Cerebellar nuclear complex (tissue), 1 donor: ENCODE results near the gene SRSF2.
A peak's percentile ranks its signal among the peaks of the same experiment; 100 is the strongest.
"Not testable (repeated sequence)": the region's sequence is repeated elsewhere in the genome, so short reads cannot be mapped to it uniquely, and the experiment has no call there.

Experiments
- DNase-seq, 2 experiments: peaks; one replicate each; lab custom pipeline; 2025; lab: John Stamatoyannopoulos, UW

Gene SRSF2

GRCh38 chr17:76738468-76738850 is 1.3 kb upstream of the SRSF2 start:
- DNase-seq: no peak

- peak in 1 of 2 experiments; percentile 66 for DNase-seq
Observed at GRCh38 chr17:76737676-76738467, 741 bp upstream of the SRSF2 start, which contains the start of gene MFSD11. MFSD11 (plus strand) TSS chr17:76738119; CDS start chr17:76738353, 234 bp downstream.

DNA sequence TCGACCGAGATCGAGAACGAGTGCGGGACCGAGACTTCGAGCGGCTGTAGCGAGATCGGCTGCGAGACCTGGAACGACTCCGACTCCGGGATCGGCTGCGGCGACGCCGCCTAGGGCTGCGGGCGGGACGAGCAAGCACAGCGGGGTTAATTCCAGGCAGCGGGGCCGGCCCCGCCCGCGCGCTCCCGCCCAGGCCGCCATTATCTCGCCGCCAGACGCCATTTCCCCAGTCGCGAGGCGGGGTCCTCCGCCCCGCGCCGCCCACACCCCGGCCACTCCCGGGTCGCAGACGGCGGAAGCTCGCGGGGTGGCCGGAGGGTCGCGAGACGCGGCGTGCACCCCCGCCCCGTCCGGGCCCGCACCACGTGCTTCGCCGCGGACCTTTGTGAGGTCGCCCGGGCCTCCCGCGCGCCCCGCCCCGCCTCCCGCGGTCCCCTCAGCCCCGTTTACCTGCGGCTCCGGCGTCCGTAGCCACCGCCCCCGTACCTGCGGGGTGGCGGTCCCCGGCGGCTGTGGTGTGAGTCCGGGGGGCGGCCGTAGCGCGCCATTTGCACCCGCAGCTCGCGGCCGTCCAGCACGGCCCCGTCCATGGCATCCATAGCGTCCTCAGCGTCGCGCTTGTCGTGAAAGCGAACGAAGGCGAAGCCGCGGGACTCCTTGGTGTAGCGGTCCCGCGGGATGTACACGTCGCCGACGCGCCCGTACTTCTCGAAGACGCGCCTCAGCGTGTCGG is 616 bp downstream of the SRSF2 start:
- no peak for DNase-seq

GRCh38 chr17:76735586-76736348 is 1.4 kb downstream of the SRSF2 start:
- DNase-seq: no peak

DNA sequence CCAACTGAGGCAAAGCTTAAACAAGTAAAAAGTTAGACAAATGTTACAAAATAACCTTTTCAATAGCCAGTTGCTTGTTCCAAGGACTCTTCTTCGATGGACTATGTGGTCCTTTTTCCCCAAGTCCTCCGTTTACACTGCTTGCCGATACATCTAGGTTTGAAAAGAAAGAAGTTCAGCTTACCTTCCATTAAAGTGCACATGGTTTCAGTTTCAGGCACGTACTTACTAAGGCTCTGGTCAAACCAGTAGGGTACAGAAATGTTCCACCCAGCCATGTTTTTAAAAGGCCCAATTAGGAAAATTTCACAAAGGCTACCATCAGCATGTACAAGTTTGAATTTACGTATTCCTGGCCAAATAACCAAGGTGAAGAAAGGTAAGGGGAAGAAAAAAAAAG is 2.1 kb downstream of the SRSF2 start:
- DNase-seq: no peak

DNA sequence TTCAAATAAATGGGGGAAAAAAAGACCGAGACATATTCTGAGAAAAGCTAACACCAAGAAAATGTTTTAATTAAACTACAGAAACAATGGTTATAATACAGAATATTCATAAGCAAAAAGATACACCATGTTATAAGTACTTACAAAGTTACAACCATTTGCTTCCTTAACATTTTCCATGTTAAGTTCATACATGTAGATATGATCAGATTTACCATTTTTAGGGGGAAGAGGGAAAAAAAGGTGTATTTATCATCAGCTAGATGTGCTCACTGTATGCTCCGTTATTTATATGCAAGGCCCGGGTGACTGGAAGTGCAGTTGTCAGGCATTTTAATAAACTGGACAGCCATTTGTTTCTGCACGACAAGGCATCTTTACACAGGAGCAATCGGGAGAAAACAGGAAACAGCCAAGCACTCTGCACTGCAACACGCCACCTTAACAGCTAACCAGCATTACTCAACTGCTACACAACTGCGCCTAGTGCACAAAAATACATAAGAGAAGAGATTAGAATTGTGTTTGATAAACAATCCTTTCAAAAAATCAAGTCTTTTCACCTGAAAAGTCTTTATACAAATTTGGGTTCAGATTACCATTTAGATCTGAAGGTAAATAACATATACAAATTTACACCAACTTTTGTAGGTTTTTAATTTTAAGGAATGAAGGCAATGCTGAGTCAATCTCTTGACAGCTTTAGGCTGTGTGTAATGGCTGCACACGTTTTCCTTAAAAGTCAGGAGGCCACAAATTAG is 2.9 kb downstream of the SRSF2 start:
- no peak for DNase-seq

DNA sequence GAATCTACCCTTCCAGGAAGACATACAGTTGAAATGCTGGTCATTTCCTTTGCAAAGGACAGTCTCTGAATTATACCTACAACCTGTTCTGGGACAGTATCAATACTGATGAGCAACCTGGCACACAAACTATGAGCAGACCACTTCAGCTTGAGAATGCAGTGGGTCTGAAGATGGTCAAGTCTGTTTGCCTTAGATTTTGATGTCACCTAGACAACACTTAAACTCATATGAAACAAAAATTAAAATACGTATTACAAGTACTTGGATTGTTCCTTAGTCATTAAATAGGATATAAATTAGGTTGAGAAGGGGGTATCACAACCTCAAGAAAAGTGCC is 3.5 kb downstream of the SRSF2 start:
- no peak for DNase-seq

DNA sequence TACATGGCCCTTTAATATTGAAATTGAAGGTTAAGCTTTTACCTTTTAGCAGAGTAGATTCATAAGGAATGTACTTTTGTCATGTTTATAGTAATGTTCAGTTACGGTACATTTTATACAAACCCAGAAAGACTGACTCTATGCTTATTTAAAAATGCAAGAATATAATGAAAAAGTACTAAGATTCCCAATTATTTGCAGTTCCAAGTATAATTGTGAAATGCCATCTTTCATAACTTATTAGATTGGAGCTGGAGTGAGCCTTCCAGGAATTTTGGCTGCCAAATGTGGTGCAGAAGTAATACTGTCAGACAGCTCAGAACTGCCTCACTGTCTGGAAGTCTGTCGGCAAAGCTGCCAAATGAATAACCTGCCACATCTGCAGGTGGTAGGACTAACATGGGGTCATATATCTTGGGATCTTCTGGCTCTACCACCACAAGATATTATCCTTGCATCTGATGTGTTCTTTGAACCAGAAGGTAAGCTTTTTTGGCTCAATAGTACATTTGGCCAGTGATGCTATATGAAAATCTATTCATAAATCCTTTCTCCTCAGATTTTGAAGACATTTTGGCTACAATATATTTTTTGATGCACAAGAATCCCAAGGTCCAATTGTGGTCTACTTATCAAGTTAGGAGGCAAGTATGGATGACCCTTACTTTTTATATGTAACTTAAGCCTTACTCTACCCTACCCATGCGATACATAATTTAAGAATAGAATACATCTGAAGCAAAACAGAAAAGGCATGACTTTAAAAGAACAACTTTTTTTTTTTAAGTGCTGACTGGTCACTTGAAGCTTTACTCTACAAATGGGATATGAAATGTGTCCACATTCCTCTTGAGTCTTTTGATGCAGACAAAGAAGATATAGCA is 4.2 kb downstream of the SRSF2 start:
- DNase-seq: no peak

DNA sequence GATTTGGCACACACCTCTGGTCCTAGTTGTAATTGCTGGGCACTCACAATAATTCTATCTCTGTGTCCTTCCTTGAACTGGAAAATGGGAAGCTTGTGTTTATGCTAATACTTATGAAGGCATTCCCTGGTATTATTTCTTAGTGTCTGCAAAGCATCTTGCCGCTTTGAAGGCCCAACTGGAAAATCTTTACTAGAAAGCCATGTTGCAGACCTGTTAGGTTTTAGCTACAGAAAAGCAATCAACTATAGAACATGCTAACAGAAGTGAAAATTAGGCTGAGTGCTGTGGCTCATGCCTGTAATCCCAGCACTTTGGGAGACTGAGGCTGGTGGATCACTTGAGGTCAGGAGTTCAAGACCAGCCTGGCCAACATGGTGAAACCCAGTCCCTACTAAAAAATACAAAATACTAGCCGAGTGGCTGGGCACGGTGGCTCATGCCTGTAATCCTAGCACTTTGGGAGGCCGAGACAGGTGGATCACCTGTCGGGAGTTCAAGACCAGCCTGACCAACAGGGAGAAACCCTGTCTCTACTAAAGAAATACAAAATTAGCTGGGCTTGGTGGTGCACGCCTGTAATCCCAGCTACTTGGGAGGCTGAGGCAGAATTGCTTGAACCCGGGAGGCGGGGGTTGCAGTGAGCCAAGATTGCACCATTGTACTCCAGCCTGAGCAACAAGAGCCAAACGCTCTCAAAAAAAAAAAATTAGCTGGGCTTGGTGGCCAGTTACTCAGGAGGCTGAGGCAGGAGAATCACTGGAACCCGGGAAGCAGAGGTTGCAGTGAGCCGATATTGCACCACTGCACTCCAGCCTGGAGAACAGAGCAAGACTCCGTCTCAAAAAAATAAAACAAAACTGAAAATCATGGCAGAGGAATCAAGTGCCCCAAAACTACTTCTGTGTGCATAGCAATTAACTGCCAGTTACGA is 5.1 kb downstream of the SRSF2 start:
- DNase-seq: not testable (repeated sequence)

GRCh38 chr17:76727745-76728456 is 9.2 kb downstream of the SRSF2 start:
- no peak for DNase-seq

DNA sequence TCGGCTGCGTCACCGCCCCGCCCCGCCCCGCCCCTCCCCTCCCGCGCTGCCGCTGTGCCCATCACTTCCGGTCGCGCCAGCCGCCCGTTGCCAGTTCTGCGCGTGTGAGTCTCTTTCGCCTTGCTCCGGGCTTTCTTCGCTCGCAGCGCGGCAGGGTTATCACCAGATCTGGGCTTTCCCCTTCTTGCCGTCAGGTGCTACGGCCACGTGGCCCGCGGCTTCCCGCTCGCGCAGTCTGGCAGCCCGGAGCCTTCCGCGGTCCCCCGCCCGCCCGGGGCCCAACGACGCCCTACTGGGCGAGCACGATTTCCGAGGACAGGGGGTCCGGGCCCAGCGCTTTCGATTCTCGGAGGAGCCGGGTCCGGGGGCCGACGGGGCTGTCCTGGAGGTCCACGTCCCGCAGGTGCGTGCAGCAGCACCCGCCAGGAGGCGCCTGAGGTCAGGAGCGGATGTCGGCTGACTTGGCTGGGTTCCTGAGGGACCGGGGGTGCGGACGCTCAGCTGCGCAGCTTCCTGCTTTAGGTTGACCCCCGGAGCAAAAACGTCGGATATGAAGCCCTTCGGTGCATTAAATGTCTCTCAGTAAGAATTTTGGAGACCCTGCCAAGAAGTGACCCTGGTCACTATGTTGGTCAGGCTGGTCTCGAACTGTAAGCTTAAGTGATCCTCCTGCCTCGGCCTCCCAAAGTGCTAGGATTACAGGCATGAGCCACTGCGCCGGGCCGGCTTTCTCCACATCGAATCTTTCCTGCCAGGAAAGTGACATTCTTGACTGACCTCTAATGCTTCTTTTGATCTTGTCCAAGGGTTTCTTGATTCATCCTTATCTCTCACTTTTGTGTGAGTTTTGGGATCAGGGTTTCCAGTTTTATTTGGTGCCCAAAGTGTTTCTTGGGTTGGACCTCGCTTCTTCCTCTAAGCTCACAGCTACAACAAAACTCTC is 10.1 kb downstream of the SRSF2 start, which contains the start of gene METTL23:
TSS of gene METTL23 (plus strand) at position 64 of the 943 bp plus-strand sequence. CDS start 2,872 bp downstream, outside the sequence.
- DNase-seq: no peak

DNA sequence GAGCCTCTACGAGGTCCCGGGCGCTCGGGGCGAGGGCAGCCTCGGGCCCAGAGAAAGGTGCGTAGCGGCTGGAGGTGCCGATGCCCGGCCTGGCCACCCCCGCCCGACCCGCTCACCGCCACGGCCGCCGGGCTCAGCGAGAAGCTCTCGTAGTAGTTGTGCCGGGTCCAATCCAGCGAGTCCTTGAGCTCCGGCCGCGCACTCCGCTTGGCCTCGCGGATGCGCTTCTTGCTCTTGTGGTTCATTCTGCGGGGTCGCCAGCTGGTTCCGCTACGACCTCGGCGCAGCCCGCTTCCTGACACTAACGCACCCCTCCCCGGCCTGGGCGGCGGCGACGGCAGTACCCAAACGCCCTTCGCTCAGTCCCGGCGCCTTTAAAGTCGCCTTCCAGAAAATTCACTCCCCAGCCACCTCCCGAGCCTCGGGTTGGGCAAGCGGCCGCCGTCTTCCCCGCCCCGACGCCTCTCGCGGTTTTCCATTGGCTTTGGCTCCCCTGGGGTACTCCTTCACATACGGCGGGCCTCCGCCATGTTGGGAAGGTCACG is 10.8 kb downstream of the SRSF2 start, which contains the start of gene JMJD6:
TSS of gene JMJD6 (minus strand) at position 376 of the 545 bp plus-strand sequence. CDS start at position 245, 131 bp downstream.
- DNase-seq: peak; percentile 90 to 92

- no peak for DNase-seq
Observed at GRCh38 chr17:76725580-76726230, 11.4 kb downstream of the SRSF2 start.

DNA sequence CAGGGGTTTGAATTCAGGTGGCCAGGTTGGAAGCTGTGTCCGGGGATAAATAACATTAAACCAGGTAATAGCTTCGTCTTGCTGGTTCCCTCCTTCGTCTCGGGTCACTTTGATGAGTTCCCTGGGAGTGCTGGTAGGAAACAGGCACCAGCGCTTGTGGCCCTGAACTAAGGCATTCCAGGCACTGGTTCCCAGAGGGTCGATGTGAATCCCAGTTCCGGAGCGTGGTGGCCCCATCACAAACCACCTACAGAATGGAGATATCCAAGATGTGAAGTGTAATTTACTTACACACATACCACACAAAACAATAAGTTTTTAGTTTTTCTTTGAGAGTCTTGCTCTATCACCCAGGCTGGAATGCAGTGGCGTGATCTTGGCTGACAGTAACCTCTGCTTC is 13.3 kb downstream of the SRSF2 start:
- DNase-seq: no peak

- DNase-seq: not testable (repeated sequence)
Observed at GRCh38 chr17:76722977-76723376, 14.2 kb downstream of the SRSF2 start.

DNA sequence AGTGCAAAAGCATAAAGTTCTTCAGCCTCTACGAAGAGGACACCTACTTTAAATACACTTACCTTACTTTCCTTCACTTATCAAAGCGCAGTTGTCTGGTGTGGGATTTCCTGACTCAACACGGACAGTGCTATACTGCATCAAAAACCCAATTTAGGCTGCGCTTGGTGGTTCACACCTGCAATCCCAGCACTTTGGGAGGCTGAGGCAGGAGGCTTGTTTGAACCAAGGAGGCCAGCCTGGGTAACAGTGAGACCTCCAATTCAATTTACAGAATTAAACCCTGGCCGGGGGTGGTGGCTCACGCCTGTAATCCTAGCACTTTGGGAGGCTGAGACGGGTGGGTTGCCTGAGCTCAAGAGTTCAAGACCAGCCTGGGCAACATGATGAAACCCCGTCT is 14.9 kb downstream of the SRSF2 start:
- DNase-seq: no peak

- no peak for DNase-seq
Observed at GRCh38 chr17:76721463-76721862, 15.7 kb downstream of the SRSF2 start.
